T-helper 1 cell treated with Interleukin-12 subunit alpha and Interleukin-12 subunit beta and Interleukin-4 antibody, amounts not matched to agents 30 μg/mL and 1 μg/mL, for 36 hours (primary cell): ENCODE results near the gene RUFY4.
"Not testable (repeated sequence)": the region's sequence is repeated elsewhere in the genome, so short reads cannot be mapped to it uniquely, and the experiment has no call there.

Experiments
- H3K27ac Mint-ChIP-seq: one replicate; pipeline ENCODE4 v1.8.0; 2021; ENCODE audit warnings: mild to moderate bottlenecking, mixed read lengths
- H3K27me3 Mint-ChIP-seq: one replicate; pipeline ENCODE4 v1.8.0; 2021; ENCODE audit warnings: low read depth, mixed read lengths
- H3K36me3 Mint-ChIP-seq: one replicate; pipeline ENCODE4 v1.8.0; 2021; ENCODE audit warnings: low read depth, mixed read lengths
- H3K4me1 Mint-ChIP-seq: one replicate; pipeline ENCODE4 v1.8.0; 2021; ENCODE audit warnings: low read depth, mixed read lengths
- H3K4me3 Mint-ChIP-seq: one replicate; pipeline ENCODE4 v1.8.0; 2021; ENCODE audit warnings: mild to moderate bottlenecking, moderate library complexity, mixed read lengths
- H3K9me3 Mint-ChIP-seq: one replicate; pipeline ENCODE4 v1.8.0; 2021; ENCODE audit warnings: mixed read lengths

Gene RUFY4

GRCh38 chr2:218077464-218078216, 8.6 kb downstream of the RUFY4 start:
- Mint-ChIP-seq H3K27me3 (no peaks in the 10 kb centered on the region), H3K4me1 (peaks cover 2% of the 10 kb centered on the region), H3K4me3 (no peak overlapping the region), H3K9me3 (no peaks in the 10 kb centered on the region), H3K36me3 (no peaks in the 10 kb centered on the region), H3K27ac (no peak overlapping the region)

- H3K27me3 Mint-ChIP-seq: no peaks in the 10 kb centered on the region
- no peaks in the 10 kb centered on the region for H3K36me3 Mint-ChIP-seq
- H3K27ac Mint-ChIP-seq: no peak overlapping the region
- H3K9me3 Mint-ChIP-seq: no peaks in the 10 kb centered on the region
- H3K4me1 Mint-ChIP-seq: no peaks in the 10 kb centered on the region
- no peak overlapping the region for H3K4me3 Mint-ChIP-seq
Observed at GRCh38 chr2:218079943-218080913, 11.2 kb downstream of the RUFY4 start.

GRCh38 chr2:218081063-218081462, 12.0 kb downstream of the RUFY4 start:
- Mint-ChIP-seq H3K4me1 (no peaks in the 10 kb centered on the region), H3K9me3 (peaks cover 2% of the 10 kb centered on the region), H3K27me3 (peaks cover 1% of the 10 kb centered on the region), H3K27ac (no peak overlapping the region), H3K4me3 (no peak overlapping the region), H3K36me3 (no peaks in the 10 kb centered on the region)

GRCh38 chr2:218081695-218082094, 12.6 kb downstream of the RUFY4 start:
- no peaks in the 10 kb centered on the region for H3K36me3 Mint-ChIP-seq
- no peaks in the 10 kb centered on the region for H3K4me1 Mint-ChIP-seq
- H3K27ac Mint-ChIP-seq: no peak overlapping the region
- H3K9me3 Mint-ChIP-seq: peaks cover 8% of the 10 kb centered on the region
- peaks cover 7% of the 10 kb centered on the region for H3K27me3 Mint-ChIP-seq
- no peak overlapping the region for H3K4me3 Mint-ChIP-seq

- Mint-ChIP-seq H3K9me3 (peaks cover 9% of the 10 kb centered on the region), H3K4me1 (no peaks in the 10 kb centered on the region), H3K27me3 (peaks cover 7% of the 10 kb centered on the region), H3K27ac (no peak overlapping the region), H3K4me3 (no peak overlapping the region), H3K36me3 (no peaks in the 10 kb centered on the region)
Observed at GRCh38 chr2:218082586-218083351, 13.7 kb downstream of the RUFY4 start.

- Mint-ChIP-seq H3K27ac (no peak overlapping the region), H3K9me3 (peaks cover 9% of the 10 kb centered on the region), H3K36me3 (no peaks in the 10 kb centered on the region), H3K27me3 (peaks cover 7% of the 10 kb centered on the region), H3K4me1 (no peaks in the 10 kb centered on the region), H3K4me3 (no peak overlapping the region)
Observed at GRCh38 chr2:218083352-218083676, 14.3 kb downstream of the RUFY4 start.

- H3K36me3 Mint-ChIP-seq: no peaks in the 10 kb centered on the region
- H3K9me3 Mint-ChIP-seq: peaks cover 9% of the 10 kb centered on the region
- no peak overlapping the region for H3K4me3 Mint-ChIP-seq
- H3K27ac Mint-ChIP-seq: no peak overlapping the region
- H3K4me1 Mint-ChIP-seq: no peaks in the 10 kb centered on the region
- peaks cover 7% of the 10 kb centered on the region for H3K27me3 Mint-ChIP-seq
Observed at GRCh38 chr2:218086478-218086877, 17.4 kb downstream of the RUFY4 start.

- Mint-ChIP-seq H3K4me1 (no peaks in the 10 kb centered on the region), H3K27ac (no peak overlapping the region), H3K4me3 (no peak overlapping the region), H3K9me3 (peaks cover 9% of the 10 kb centered on the region), H3K27me3 (peaks cover 7% of the 10 kb centered on the region), H3K36me3 (no peaks in the 10 kb centered on the region)
Observed at GRCh38 chr2:218089259-218089658, 20.2 kb downstream of the RUFY4 start.

- peaks cover under 1% of the 10 kb centered on the region for H3K9me3 Mint-ChIP-seq
- H3K4me3 Mint-ChIP-seq: no peak overlapping the region
- H3K27me3 Mint-ChIP-seq: peaks cover under 1% of the 10 kb centered on the region
- no peaks in the 10 kb centered on the region for H3K36me3 Mint-ChIP-seq
- H3K4me1 Mint-ChIP-seq: no peaks in the 10 kb centered on the region
- no peak overlapping the region for H3K27ac Mint-ChIP-seq
Observed at GRCh38 chr2:218091746-218092145, 22.7 kb downstream of the RUFY4 start.

GRCh38 chr2:218093879-218094278, 24.8 kb downstream of the RUFY4 start:
- H3K4me1 Mint-ChIP-seq: no peaks in the 10 kb centered on the region
- H3K27me3 Mint-ChIP-seq: peaks cover 11% of the 10 kb centered on the region
- H3K27ac Mint-ChIP-seq: no peak overlapping the region
- H3K4me3 Mint-ChIP-seq: no peak overlapping the region
- H3K9me3 Mint-ChIP-seq: no peaks in the 10 kb centered on the region
- no peaks in the 10 kb centered on the region for H3K36me3 Mint-ChIP-seq

- H3K36me3 Mint-ChIP-seq: no peaks in the 10 kb centered on the region
- H3K4me3 Mint-ChIP-seq: no peak overlapping the region
- no peaks in the 10 kb centered on the region for H3K9me3 Mint-ChIP-seq
- H3K27ac Mint-ChIP-seq: no peak overlapping the region
- no peaks in the 10 kb centered on the region for H3K4me1 Mint-ChIP-seq
- H3K27me3 Mint-ChIP-seq: peaks cover 26% of the 10 kb centered on the region
Observed at GRCh38 chr2:218095853-218096252, 26.8 kb downstream of the RUFY4 start.

- H3K27me3 Mint-ChIP-seq: peaks cover 26% of the 10 kb centered on the region
- H3K4me1 Mint-ChIP-seq: no peaks in the 10 kb centered on the region
- no peaks in the 10 kb centered on the region for H3K9me3 Mint-ChIP-seq
- no peaks in the 10 kb centered on the region for H3K36me3 Mint-ChIP-seq
- H3K27ac Mint-ChIP-seq: no peak overlapping the region
- no peak overlapping the region for H3K4me3 Mint-ChIP-seq
Observed at GRCh38 chr2:218097975-218098374, 28.9 kb downstream of the RUFY4 start.

- not testable (repeated sequence) for H3K27ac Mint-ChIP-seq, H3K9me3 Mint-ChIP-seq, H3K36me3 Mint-ChIP-seq, H3K4me1 Mint-ChIP-seq, H3K4me3 Mint-ChIP-seq
- peaks cover 27% of the 10 kb centered on the region for H3K27me3 Mint-ChIP-seq
Observed at GRCh38 chr2:218108834-218109233, 39.8 kb downstream of the RUFY4 start.

GRCh38 chr2:218121789-218122188, 52.7 kb downstream of the RUFY4 start:
- not testable (repeated sequence) for H3K27ac Mint-ChIP-seq, H3K27me3 Mint-ChIP-seq, H3K36me3 Mint-ChIP-seq, H3K4me1 Mint-ChIP-seq, H3K4me3 Mint-ChIP-seq
- peaks cover 25% of the 10 kb centered on the region for H3K9me3 Mint-ChIP-seq
